Inflammatory macrophage treated with lipopolysaccharide for 4 hours (primary cell): ENCODE data around the gene CAMTA1.

Experiments used
- DNase-seq: peaks from one replicate; pipeline ENCODE4 v3.0.0-alpha.2; 2020

CAMTA1 gene

DNA sequence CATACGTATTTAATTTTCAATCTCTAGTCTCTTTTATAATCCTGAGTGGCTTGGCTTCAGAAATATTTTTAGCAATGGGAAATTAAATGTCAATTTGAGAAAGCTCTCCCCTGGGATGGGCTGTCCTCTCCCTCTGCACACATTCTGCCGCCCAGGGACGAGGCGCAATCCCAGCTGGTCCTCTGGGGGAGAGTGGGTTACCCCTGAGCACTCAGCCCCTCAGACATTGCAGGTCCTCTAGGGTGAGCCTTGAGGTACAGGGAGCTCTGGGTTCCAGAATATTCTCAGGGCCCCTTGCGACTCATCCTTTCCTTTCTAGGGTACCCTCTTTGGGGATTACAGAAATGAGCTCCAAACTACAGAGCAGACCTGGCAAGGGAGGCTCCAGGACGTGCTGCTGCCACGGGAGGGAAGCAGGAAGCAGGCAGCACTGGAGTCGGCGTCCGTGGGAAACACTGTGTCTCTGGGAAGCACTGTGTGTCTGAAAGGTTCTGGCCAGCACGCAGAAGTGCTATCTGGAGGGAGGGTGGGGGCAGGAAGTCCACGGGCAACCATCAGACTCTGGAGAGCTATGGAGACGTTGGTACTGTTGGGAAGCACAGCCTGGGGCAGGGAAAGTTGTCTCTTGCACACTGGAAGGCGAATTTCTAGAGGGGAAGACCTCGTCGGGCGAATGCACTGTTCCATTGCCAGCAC, 642.5 kb downstream of the CAMTA1 start:
- no peak for DNase-seq

DNA sequence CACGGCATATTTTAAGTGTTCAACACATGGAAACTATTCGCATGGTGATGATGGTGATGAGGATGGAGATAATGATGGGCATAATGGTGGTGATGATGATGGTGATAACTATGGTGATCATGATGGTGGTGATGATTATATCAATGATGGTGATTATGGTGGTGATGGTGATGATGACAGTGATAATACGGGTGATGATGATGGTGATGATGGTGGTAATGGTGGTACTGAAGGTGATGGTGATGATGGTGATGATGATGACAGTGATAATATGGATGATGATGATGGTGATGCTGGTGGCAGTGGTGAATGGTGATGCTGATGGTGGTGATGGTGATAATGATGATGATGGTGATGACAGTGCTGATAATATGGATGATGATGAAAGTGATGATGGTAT, 644.0 kb downstream of the CAMTA1 start:
- DNase-seq = no peak

DNA sequence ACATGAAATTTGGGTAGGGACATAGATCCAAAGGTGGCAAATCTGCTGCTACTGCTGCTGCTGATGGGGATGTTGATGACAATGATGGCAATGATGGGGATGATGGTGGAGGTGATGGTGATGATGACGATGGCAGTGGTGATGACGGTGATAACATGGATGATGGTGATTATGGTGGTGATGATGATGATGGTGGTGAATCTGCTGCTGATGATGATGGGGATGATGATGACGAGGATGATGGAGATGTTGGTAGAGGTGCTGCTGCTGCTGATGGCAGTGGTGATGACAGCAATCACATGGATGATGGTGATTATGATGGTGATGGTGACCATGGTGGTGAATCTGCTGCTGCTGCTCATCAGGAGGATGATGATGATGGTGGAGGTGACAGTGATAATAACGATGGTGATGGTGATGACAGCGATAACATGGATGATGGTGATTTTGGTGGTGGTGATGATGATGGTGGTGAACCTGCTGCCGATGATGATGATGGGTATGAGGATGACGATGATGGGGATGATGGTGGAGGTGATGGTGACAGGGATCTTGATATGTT, 644.9 kb downstream of the CAMTA1 start:
- DNase-seq = no peak

DNA sequence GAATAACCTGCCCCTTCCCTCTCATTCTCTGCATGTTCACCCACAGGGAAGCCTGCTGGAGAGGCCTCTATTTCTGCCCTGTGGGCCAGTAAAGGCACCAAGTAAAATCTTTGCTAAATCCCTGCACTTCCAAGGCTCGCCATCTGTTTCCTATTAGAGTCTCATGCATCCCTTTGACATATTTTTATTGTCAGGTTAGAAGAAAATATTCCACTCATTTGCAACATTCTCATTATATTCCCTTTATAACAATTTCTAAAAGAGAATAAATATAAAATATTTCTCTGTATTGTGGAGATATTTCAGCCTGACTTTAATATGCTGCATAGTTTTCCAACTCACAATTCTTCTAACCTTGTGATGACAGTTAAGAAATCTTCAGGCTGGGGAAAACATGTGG, 645.4 kb downstream of the CAMTA1 start:
- no peak for DNase-seq

DNA sequence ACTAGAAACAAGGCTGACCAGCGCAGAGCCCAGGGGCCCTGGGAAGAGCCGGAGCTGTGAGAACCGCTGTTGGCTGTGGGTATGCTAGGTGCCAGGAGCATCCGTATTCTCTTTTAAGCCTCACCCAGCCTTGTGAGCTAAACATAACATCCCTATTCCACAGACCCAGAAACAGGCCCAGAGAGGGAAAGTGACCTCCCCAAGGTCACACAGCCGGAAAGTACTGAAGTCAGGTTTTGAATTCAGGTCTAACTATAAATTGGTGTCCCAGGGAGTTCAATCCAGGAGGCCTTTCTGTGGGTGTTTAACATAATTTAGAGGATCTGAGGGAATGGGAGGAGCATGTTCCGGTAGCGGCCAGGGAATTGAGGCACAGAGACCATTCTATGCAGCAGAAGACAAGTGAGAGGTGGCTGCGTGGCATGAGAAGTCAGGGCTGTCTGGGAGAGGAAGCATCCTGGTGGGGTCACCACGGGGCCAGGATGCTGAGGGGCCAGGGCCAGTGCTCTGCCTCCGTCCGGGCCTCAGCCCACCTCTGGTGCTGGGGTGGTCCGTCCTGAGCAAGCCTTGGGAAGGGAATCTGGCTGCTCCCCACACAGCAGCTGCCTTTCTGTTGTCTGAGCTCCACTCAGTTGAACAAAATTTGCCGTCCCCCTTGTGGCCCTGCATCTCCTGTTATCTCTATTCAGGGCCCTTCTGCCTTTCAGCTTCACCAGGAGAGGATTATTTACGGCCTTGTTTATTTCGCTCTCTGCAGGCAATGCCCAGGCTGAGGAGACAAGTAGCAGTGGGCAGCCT, 647.0 kb downstream of the CAMTA1 start:
- DNase-seq = no peak

DNA sequence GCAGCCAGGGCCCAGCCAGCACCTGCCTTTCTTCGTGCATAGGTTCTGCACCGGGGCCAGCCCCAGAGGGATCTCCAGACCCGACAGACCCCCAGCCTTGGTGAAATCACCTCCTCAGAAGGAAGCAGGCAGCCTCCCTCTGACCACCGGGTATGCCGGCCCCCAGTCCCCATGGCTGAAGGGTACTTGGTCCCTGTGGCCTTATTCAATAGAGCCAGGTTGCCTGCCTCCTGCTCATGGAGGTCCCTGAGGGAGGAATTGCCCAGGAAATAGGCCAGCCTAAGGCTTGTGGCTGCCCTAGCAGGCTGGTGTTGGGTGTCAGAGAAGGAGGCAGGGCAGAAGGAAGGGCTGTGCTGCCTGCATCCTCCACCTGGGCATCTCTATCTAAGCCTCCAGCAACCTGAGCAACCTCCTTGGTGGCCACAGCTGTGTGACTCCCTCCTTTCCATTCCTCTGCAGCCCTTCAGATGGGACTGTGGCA, 647.7 kb downstream of the CAMTA1 start:
- DNase-seq = no peak

DNA sequence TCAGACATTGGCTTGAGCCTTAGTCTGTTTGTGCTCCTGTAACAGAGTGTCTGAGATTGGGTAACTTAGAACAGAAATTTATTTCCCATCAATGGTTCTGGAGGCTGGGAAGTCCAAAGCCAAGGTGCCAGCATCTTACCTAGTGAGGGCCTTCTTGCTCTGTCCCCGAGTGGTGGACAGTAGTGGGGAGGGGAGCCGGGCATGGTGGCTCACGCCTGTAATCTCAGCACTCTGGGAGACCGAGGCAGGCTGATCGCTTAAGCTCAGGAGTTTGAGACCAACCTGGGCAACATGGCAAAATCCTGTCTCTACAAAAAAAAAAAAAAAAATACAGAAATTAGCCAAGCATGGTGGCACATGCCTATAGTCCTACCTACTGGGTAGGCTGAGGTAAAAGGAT, 649.3 kb downstream of the CAMTA1 start:
- no peak for DNase-seq

DNA sequence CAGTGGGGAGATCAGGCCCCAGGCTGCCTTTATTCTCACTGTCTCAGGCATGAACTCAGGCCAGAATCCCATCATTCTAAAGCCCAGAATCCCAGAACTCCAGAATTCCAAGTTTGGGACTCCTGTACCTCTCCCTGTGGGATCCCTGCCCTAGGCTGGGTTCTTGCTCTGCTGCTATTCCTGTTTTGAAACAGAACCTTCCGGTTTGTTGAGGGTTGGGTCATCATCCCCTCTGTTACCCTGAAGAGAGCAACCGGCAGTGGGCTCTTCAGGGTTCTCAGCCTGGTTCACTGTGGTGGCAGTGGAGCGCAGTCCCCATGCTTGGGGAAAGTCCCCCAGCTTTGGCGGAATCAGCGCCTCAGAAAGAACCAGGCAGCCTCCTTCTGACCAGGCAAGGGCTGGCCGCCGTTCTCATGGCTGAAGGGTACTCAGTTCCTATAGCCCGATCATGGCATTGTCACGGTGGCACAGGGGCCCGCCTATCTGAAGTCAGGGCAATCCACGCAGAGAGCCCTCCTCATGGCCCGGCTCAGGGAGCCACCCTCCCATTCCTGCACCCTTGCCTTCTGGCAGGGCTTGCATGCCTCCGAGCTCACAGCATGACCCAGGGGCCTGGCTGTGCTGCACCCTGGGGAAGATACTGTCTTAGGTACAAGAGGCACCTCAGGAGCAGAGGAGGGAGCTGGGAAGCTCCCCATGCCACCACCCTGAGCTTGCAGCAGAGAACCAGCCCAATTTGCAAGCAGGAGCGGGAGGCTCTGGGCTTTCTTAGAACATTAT, 650.2 kb downstream of the CAMTA1 start:
- no peak for DNase-seq

DNA sequence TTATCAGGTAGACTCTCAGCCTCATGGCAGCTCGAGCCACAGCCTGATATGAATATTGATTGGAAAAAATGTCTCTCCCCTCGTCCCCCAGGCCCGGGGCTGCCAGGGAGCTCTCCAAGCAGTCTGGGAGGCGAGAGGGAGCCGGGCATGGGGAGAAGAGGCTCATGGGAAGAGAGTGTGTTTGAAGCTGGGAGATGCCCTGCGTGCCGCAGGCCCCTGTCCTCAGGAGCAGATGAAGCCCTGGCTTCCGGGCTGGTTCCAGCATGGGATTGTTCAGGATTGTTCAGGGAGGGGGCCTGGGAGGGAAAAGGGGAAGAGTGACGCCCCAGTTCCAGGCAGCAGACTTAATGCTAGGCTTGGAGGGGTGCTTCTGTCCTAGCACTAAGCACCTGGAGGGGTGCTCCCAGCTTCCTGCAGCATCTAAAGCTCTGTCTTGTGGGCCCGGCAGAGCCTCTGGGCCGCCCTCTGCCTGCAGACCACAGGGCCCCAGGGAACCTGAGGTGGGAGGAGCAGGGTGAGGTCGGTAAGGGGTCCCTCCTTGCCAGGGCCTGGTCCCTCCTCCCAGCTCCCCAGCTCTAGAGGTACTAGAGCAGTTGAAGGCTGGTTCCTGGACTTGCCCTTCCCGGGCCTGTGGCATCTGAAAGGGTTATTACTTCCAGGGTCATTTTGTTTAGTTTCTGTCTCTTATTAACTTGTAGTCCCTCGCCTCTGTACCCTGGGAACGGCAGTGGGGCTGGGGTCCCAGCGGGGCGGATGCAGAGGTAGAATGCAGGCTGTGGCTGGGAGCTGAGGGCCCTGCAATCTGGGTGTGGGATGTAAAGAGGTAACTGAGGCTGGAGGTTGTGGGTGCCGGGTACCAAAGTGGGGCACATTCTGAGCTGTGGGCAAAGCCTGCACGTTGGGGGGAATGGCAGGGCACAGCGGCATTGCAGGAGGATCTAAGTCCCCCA, 651.1 kb downstream of the CAMTA1 start:
- no peak for DNase-seq

DNA sequence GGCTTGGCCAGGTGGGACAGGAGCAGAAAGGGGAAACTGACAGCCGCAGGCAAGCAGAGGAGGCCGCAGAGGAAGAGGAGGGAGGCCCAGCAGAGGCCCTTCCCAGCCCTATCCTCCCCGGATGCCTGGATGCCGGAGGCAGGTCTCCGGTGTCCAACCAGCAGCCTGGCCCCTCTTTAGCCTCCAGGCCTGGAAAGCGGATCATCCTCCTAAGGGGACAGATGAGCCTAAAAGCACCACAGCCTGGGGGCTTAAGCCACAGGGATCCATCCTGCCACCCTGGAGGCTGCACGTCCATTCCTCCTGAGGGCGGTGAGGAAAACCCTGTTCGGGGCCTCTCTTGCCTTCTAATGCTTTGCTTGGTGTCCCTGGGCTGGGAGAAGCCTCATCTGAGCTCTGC, 651.8 kb downstream of the CAMTA1 start:
- no peak for DNase-seq

DNA sequence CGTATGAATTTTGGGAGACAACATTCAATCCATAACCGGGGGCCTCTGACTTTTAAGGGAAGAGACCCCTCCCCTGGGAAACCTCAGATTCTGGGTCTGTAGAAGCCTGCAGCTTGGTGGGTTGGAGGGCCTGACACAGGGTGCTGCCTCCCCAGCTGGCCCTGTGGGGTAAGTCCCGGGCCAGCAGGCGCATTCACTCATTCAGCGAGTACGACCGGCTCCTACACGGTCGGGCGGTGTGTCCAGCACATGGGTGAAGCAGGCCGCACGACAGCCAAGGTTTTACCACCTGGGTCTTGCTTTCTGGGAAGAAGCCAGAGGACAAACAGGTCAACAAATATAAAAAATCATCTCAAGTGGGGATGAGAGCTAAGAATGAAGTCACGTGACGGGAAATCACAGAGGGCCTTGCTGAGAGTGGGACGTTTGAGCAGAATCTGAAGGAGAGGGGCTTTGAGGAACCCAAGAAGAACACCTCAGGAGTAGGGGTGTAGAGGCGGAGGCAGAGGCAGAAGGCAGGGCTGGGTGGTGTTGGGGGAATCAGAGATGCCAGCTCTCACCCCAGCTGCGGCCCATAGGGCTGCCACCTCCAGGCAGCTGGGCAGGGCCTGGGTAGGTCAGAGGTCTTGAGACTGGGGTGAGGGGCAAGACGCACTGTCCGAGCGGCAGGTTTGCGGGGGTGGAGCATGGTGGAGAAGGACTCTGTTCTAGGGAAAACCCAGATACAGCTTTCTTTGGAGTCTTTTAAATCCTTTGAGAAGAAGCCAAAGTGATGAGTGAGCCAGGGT, 652.5 kb downstream of the CAMTA1 start:
- DNase-seq = no peak

DNA sequence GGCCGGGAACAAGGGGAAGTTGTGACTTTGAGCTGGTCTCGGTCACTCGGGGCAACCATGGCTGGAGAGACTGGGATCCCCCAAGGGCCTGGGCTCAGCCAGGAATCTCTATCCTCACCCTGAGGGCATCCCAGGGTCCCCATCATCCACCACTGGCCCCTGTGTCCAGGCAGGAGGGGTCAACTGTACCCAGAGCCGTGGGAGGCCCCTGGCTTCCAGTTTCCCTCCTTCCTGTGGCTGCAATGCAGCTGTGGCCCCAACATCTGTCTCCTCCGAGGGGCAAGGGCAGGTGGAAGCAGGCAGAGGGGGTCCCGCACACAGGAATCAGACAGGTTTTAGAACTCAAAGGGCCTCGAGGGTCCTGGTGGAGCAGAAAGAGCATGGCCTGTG, 653.1 kb downstream of the CAMTA1 start:
- DNase-seq = no peak

DNA sequence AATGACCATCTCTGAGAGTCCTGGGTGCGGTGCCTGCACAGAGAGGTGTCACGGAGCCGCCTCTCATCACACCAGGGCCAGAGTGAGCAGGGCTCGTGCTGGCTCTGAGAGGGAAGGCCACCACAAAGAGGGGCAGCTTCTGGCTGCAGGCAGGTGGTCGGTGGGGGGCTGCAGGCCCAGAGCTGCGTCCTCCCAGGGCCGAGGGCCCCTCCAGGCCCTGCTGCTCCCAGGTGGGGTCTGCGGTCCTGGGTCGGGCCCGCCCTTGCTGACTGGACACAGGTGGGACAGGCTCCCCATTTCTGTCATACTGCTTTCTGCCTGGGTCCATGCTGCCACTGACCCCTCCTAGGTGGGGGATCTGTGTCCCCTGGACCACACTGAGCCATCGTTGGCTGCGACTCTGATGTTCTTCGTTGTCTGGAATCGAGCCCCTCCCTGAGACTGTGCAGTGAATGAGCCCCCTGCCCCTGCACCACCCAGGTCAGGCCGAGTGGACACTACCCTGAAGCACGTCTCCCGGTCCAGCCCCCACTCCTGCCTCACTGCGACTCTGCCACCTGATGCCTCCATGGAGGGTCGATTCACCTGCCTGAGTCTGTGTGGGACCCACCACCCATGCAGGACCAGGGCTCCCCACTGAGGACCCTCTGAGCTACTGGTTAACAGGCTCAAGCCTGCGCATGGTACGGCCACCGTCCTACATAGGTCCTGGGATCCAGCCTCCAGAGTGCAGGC, 653.8 kb downstream of the CAMTA1 start:
- DNase-seq = no peak

DNA sequence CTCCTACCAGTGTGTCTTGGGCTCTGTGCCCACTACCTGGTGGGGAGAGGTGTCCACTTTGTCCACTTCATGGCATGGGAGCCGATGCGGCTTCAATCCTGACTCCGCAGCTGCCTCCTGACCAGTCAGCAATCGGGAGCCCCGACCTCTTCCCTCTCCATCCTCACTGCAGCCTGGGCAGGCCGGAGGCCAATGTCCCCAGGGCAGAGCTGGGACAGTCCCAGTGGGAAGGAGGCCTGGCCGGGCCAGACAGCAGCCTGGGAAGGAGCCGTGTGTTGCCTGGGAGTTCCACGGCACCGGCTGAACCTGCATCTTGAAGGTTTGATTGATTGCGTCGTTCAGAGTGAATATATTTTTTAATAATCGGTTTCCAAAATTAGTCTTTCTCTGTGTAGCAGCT, 654.9 kb downstream of the CAMTA1 start:
- DNase-seq = no peak

DNA sequence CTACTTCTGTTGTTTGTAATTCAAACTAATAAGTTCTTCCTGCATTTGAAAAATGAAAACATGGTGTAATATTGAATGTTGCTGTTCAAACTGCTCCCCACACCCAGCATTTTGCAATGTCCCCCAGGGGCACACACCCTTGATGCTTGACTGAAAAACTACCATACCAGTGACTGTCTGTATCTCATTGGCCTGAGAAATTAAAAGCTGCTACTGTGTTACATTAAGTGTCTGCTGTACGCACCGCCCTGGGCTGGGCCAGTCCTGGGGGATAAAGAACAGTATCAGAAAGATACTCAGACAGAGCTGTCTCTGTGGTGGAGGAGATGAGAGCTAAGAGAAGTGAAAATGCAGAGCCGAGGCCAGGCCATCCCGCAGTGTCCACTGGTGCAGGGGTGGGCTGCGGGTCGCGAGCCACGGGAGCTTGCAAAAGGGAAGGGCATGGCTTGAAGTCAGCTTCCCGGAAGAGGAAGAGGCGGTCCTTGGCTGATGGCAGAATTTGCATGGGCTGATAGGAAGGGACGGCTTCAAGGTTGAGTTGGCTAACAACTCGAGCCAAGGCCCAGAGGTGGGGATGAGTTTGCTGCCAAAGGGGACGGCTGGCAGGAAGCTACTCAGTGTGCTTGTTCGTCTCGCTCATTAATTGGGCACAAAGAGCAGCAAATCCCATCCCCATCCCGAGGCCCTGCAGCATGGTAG, 656.0 kb downstream of the CAMTA1 start:
- no peak for DNase-seq

DNA sequence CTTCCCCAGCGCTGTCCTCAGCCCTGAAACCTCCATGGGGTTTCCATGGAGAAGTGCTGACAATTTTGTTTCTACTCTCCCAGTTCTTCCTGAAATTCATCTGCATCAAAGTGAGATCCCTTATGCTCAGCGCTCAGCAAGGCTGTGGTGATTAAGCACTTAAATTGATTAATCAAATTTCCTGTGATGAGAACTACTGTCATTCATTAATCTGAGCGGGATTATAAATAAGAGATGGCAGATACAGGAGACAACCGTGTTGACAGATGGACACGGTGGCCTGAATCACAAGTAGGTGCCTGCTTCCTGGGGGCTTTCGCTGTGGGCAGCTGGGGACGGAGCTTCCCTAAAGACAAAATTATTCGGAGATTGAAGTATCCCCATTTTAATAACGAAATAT, 656.8 kb downstream of the CAMTA1 start:
- DNase-seq = no peak

DNA sequence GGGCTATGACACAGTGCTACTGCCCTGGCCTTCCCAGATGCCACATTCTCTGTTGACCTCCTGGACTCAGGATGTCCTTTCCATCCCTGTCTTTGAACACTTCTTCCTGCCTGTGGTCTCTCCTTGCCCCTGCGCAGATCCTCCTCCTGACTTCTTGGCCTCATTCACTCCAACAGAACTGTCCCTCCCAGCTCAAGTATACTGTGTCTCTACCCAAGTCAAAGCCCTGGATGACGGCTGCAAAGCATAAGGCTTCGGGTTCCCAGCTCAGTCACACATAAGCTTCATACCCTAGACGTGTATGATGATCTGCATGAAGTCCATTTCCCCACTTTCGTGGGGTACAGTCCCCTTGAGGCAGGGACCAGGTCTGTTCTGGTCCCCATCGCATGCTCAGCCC, 657.7 kb downstream of the CAMTA1 start:
- no peak for DNase-seq

DNA sequence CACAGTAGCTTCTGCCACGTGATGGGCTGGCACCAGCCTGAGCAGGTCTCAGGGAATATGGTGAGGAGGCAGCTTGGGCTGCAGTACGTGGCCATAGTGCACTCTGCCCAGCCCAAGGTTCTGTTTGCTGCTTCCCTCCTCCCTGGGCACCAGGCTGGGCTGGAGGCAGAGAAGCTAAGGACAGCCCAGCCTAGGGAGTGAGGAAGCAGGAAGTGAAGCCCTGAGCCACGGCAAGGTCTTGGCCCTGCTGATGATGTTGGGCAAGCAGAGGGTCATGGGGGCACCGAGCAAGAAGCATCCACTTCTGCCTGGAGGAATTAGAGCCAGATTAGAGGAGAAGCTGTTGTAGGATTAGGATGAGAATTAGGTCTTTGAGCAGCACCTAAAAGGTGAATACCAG, 659.1 kb downstream of the CAMTA1 start:
- DNase-seq = peak; percentile 25

DNA sequence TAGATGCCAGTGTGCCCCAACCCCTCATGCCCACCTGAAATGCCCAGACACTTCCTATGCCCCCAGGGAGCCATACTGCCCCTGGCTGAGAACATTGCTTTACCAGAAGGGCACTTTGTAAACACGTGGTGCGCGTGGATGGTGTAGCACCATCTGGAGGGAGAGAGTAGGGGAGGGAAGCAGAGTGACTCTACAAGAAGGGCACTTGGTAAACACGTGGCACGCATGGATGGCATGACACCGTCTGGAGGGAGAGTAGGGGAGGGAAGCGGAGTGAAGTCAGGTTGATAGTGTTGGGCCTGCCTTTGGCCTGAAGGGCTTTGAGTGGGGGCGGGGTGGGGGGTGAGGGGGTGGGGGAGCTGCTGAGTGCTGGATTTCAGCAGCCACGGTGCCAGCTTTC, 661.8 kb downstream of the CAMTA1 start:
- DNase-seq = no peak

DNA sequence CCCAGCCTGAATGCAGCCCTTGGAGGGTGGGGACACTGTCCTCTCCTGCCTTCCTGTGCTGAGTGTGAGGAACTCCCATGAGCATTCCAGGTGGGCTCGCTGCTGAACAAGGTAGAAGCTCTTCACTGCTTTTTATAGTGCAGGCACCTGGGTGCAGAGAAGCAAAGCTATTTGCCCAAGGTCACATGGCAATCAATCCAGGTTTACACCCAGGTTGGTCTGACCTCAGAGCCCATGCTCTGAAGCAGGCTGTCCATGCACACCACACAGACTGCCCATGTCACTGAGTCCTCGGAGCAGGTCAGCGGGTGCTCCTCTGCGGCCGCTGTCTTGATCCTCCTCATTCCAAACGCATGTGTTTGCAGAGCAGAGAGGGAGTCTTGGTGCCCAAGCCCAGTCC, 662.5 kb downstream of the CAMTA1 start:
- no peak for DNase-seq
